SK-N-SH (cell line): Measurements from ENCODE around the gene POLA2. TPM values are rescaled to one million over a fixed set of nuclear protein-coding genes. Genes with fewer than 3 reads are reported as not detected.

ENCODE experiments used
- CTCF ChIA-PET: fragments of 300-600, 350-600 bp; formaldehyde crosslinking; extraction: SDS; loops from one replicate; lab custom pipeline; 2021; lab: Yijun Ruan, JAX
- POLR2A ChIA-PET: fragments of 350-600 bp; sonication (Branson Sonifier 250); formaldehyde crosslinking; extraction: SDS; loops from one replicate; lab custom pipeline; 2020; ENCODE audit warnings: antibody characterized with exemption, inconsistent platforms; lab: Yijun Ruan, JAX
- DNase-seq: peaks from one replicate; pipeline ENCODE4 v3.0.0; 2012
- H2AFZ ChIP-seq: fragments of 200-600 bp; sonication (generic); 2 replicates; pipeline ENCODE4 v1.8.1; 2016; ENCODE audit warnings: antibody characterized with exemption, mild to moderate bottlenecking, low read depth
- H3F3A ChIP-seq: fragments of 200-600 bp; sonication (generic); replicated peaks from 2 replicates; pipeline ENCODE3; 2016; ENCODE audit warnings: antibody characterized with exemption, mild to moderate bottlenecking; ENCODE audit not compliant: insufficient read depth
- H3K27ac ChIP-seq, 2 experiments: fragments of 200-500 bp in 1 of 2; fragments of 200-600 bp in 1 of 2; sonication (Bioruptor generic) in 1 of 2; sonication (generic), shearing (Covaris generic) in 1 of 2; 2 replicates each; pipeline versions ENCODE4 v1.5.1 to v1.6.1; 2014 to 2016; ENCODE audit warnings: low read depth in 2 of 2, inconsistent platforms in 1 of 2, low read length in 1 of 2, mild to moderate bottlenecking in 1 of 2, mixed read lengths in 1 of 2
- H3K27me3 ChIP-seq: fragments of 200-600 bp; sonication (generic), shearing (Covaris generic); 2 replicates; pipeline ENCODE4 v1.6.1; 2016; ENCODE audit warnings: mixed run types; ENCODE audit not compliant: insufficient read depth
- H3K36me3 ChIP-seq, 2 experiments: fragments of 200-500 bp in 1 of 2; fragments of 200-600 bp in 1 of 2; sonication (Bioruptor generic) in 1 of 2; sonication (generic) in 1 of 2; replicated peaks in 1 of 2; 2 replicates each; pipeline versions ENCODE3 to v1.5.1; 2014 to 2016; ENCODE audit warnings: low read length in 1 of 2, mild to moderate bottlenecking in 1 of 2; ENCODE audit not compliant: insufficient read depth in 2 of 2, control insufficient read depth in 1 of 2
- H3K4me1 ChIP-seq, 2 experiments: fragments of 200-500 bp in 1 of 2; fragments of 200-600 bp in 1 of 2; sonication (Bioruptor generic) in 1 of 2; sonication (generic), shearing (Covaris generic) in 1 of 2; 2 replicates each; pipeline versions ENCODE4 v1.5.1 to v1.6.1; 2014 to 2016; ENCODE audit warnings: low read depth in 1 of 2, low read length in 1 of 2, mixed run types in 1 of 2; ENCODE audit not compliant: insufficient read depth in 2 of 2, control insufficient read depth in 1 of 2
- H3K4me2 ChIP-seq: fragments of 200-600 bp; sonication (generic), shearing (Covaris generic); 2 replicates; pipeline ENCODE4 v1.6.1; 2017; ENCODE audit warnings: mixed run types
- H3K4me3 ChIP-seq, 2 experiments: fragments of 200-500 bp in 1 of 2; fragments of 200-600 bp in 1 of 2; sonication (Bioruptor generic) in 1 of 2; sonication (generic), shearing (Covaris generic) in 1 of 2; 2 replicates each; pipeline versions ENCODE4 v1.5.1 to v1.8.1; 2014 to 2016; ENCODE audit warnings: low read depth in 2 of 2, inconsistent platforms in 1 of 2, low read length in 1 of 2, mild to moderate bottlenecking in 1 of 2, mixed read lengths in 1 of 2, moderate library complexity in 1 of 2
- H3K79me2 ChIP-seq: fragments of 200-600 bp; sonication (generic); 2 replicates; pipeline ENCODE4 v1.8.1; 2017; ENCODE audit warnings: mild to moderate bottlenecking; ENCODE audit not compliant: insufficient read depth
- H3K9ac ChIP-seq: fragments of 200-600 bp; sonication (generic); 2 replicates; pipeline ENCODE4 v1.6.1; 2017; ENCODE audit warnings: mixed run types
- H3K9me2 ChIP-seq: fragments of 200-600 bp; sonication (generic); 2 replicates; pipeline ENCODE4 v1.6.1; 2017; ENCODE audit warnings: mixed run types
- H3K9me3 ChIP-seq: fragments of 200-600 bp; sonication (generic); 2 replicates; pipeline ENCODE4 v1.6.1; 2017; ENCODE audit warnings: mixed run types, mild to moderate bottlenecking, moderate library complexity
- H4K20me1 ChIP-seq: fragments of 200-600 bp; sonication (generic); 2 replicates; pipeline ENCODE4 v1.6.1; 2017; ENCODE audit warnings: mild to moderate bottlenecking, mixed run types; ENCODE audit not compliant: insufficient read depth
- EP300 ChIP-seq, 2 experiments: IDR thresholded peaks; 2 replicates each; pipeline versions ENCODE4 v1.4.0 to v1.6.1; 2012; ENCODE audit warnings: borderline replicate concordance in 1 of 2, low read depth in 1 of 2, low read length in 1 of 2
- FOXM1 ChIP-seq: IDR thresholded peaks from 2 replicates; pipeline ENCODE4 v1.4.0; 2012; ENCODE audit warnings: low read depth, mild to moderate bottlenecking
- MEF2A ChIP-seq: IDR thresholded peaks from 2 replicates; pipeline ENCODE4 v1.4.0; 2012; ENCODE audit warnings: low read depth, borderline replicate concordance
- NRF1 ChIP-seq: IDR thresholded peaks from 2 replicates; pipeline ENCODE4 v1.6.1; 2012; ENCODE audit warnings: low read depth, mild to moderate bottlenecking, low read length
- POLR2AphosphoS5 ChIP-seq: IDR thresholded peaks from 2 replicates; pipeline ENCODE4 v1.6.1; 2012; ENCODE audit warnings: low read depth, low read length
- REST ChIP-seq: IDR thresholded peaks from 2 replicates; pipeline ENCODE4 v1.6.1; 2012; ENCODE audit warnings: mild to moderate bottlenecking, low read depth, low read length, moderate library complexity
- RFX5 ChIP-seq: IDR thresholded peaks from 2 replicates; pipeline ENCODE4 v1.6.1; 2012; ENCODE audit warnings: mild to moderate bottlenecking, improper control_type of control experiment, low read length
- SMC3 ChIP-seq: IDR thresholded peaks from 2 replicates; pipeline ENCODE4 v1.6.1; 2012; ENCODE audit warnings: low read depth, low read length, improper control_type of control experiment
- TAF1 ChIP-seq: IDR thresholded peaks from 2 replicates; pipeline ENCODE4 v1.6.1; 2012; ENCODE audit warnings: low read depth, mild to moderate bottlenecking, low read length, moderate library complexity, borderline replicate concordance
- TCF12 ChIP-seq: IDR thresholded peaks from 2 replicates; pipeline ENCODE4 v1.4.0; 2012
- TEAD4 ChIP-seq: IDR thresholded peaks from 2 replicates; pipeline ENCODE4 v1.4.0; 2012; ENCODE audit warnings: mild to moderate bottlenecking, borderline replicate concordance; ENCODE audit not compliant: insufficient read depth
- WGBS: methylation state at CpG from one replicate; pipeline ENCODE4 v1.1.6; 2017; ENCODE audit warnings: low lambda C conversion rate; 5-methylcytosine and 5-hydroxymethylcytosine counted together
- polyA plus RNA-seq, 3 experiments: library from polyadenylated mRNA; depleted of rRNA; stranded (reverse); fragments of >200 nt; gene quantifications; 2 replicates each; pipeline ENCODE4 v1.2.3, GENCODE V29; 2012
- TF ChIP-seq, protein P1 (sequence below): IDR thresholded peaks from 2 replicates; pipeline ENCODE4 v1.4.0; 2012; ENCODE audit warnings: low read depth, borderline replicate concordance
- TF ChIP-seq, protein P2 (sequence below): fragments of 200-600 bp; sonication (generic); IDR thresholded peaks from 2 replicates; pipeline ENCODE4 v1.6.1; 2017; ENCODE audit warnings: antibody characterized with exemption, mild to moderate bottlenecking, moderate library complexity

The POLA2 gene
- polyA plus RNA-seq, 1 of the 3 experiments (the other 2 are of a cell fraction), result 18.4 TPM

DNA sequence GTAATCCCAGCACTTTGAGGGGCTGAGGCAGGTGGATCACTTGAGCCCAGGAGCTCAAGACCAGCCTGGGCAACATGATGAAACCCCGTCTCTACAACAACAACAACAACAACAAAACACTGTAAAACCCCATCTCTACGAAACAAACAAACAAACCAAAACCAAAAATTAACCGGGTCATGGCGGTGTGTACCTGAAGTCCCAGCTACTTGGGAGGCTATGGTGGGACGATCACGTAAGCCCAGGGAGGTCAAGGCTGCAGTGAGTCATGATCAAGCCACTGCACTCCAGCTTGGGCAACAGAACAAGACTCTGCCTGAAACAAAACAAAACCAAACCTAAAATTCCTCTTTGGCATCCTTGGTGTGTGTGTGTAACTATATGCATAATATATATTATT, 7.0 kb upstream of the POLA2 start:
- peaks cover 7% of the 10 kb centered on the region for H3F3A ChIP-seq
- no peaks in the 10 kb centered on the region for H4K20me1 ChIP-seq
- no peak overlapping the region for H3K27ac ChIP-seq
- no peaks in the 10 kb centered on the region for H3K36me3 ChIP-seq
- no peak overlapping the region for H3K4me3 ChIP-seq
- no peaks in the 10 kb centered on the region for H3K79me2 ChIP-seq
- CTCF ChIA-PET, result interaction anchor here (1.0 to 1.9 kb wide), 3 partner anchors 20 to 76 kb away, joined by 4 to 12 read pairs (median 5); no protein-coding TSS in a partner anchor
- H3K9me2 ChIP-seq, result no peaks in the 10 kb centered on the region
- no peak overlapping the region for H3K4me2 ChIP-seq
- 74% methylated on average over 6 of the region's 6 CpGs for WGBS
- no peaks in the 10 kb centered on the region for H3K27me3 ChIP-seq
- H3K9me3 ChIP-seq, result no peaks in the 10 kb centered on the region
- no peaks in the 10 kb centered on the region for H3K4me1 ChIP-seq
- TF ChIP-seq EP300 (IDR thresholded peaks at IDR 0.05; ENCODE audit: borderline replicate concordance in 1 of 2, low read depth in 1 of 2, low read length in 1 of 2), result no peak
- no peak for TF ChIP-seq TAF1
- TF ChIP-seq REST, result no peak
- TF ChIP-seq MEF2A, result no peak
- no peak for TF ChIP-seq TEAD4
- TF ChIP-seq RFX5, result no peak
- TF ChIP-seq TCF12, result no peak
- no peak overlapping the region for H2AFZ ChIP-seq
- no peak overlapping the region for H3K9ac ChIP-seq
- no peak for DNase-seq
- POLR2A ChIA-PET, result no interaction called here

DNA sequence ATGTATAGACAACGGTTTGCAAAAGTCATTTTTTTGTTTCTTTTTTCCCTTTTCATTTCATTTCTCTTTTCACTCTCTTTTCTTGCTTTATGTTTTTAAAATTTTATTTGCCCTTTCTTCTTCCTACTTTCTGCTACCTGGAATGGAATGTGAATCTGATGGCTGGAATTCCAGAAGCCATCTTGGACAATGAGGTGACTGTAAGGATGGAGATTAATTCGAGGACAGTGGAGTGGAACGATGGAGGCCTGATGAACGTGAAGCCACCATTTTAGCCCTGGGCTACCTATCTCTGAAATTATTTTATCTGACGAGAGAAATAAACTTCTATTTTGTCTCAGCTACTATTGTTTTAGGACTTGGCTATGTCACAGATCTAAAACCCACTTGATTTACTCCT, 2.8 kb upstream of the POLA2 start:
- no peak for DNase-seq
- ChIA-PET CTCF (interaction anchor here (1.2 to 1.8 kb wide), 3 partner anchors 32 to 71 kb away, joined by 4 to 11 read pairs (median 5); no protein-coding TSS in a partner anchor), POLR2A (no interaction called here)
- Histone ChIP-seq H3K9ac (no peak overlapping the region), H3K9me3 (no peaks in the 10 kb centered on the region), H4K20me1 (no peaks in the 10 kb centered on the region), H3K4me1 (peaks cover 0 to 12% of the 10 kb centered on the region in 2 experiments; a peak in 1 of 4 replicates), H3K27ac (no peak overlapping the region), H3K4me3 (no peak overlapping the region), H3F3A (peaks cover 8% of the 10 kb centered on the region), H2AFZ (no peak overlapping the region), H3K4me2 (no peak overlapping the region), H3K9me2 (no peaks in the 10 kb centered on the region), H3K27me3 (no peaks in the 10 kb centered on the region), H3K36me3 (no peaks in the 10 kb centered on the region), H3K79me2 (peaks cover 22% of the 10 kb centered on the region)
- TF ChIP-seq, protein P1, sequence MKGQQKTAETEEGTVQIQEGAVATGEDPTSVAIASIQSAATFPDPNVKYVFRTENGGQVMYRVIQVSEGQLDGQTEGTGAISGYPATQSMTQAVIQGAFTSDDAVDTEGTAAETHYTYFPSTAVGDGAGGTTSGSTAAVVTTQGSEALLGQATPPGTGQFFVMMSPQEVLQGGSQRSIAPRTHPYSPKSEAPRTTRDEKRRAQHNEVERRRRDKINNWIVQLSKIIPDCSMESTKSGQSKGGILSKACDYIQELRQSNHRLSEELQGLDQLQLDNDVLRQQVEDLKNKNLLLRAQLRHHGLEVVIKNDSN, result no peak
- TF ChIP-seq TEAD4 (no peak), SMC3 (no peak), POLR2AphosphoS5 (no peak), FOXM1 (no peak), NRF1 (no peak)
- TF ChIP-seq, protein P2, sequence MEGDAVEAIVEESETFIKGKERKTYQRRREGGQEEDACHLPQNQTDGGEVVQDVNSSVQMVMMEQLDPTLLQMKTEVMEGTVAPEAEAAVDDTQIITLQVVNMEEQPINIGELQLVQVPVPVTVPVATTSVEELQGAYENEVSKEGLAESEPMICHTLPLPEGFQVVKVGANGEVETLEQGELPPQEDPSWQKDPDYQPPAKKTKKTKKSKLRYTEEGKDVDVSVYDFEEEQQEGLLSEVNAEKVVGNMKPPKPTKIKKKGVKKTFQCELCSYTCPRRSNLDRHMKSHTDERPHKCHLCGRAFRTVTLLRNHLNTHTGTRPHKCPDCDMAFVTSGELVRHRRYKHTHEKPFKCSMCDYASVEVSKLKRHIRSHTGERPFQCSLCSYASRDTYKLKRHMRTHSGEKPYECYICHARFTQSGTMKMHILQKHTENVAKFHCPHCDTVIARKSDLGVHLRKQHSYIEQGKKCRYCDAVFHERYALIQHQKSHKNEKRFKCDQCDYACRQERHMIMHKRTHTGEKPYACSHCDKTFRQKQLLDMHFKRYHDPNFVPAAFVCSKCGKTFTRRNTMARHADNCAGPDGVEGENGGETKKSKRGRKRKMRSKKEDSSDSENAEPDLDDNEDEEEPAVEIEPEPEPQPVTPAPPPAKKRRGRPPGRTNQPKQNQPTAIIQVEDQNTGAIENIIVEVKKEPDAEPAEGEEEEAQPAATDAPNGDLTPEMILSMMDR, result no peak
- WGBS, result 69% methylated on average over 5 of the region's 5 CpGs
